Mesenteric fat pad (tissue), 1 donor: ENCODE measurements around the gene TUBAL3. TPM values are rescaled to one million over a fixed set of nuclear protein-coding genes. Genes with fewer than 3 reads are reported as not detected.
"Not testable (repeated sequence)": the region's sequence is repeated elsewhere in the genome, so short reads cannot be mapped to it uniquely, and the experiment has no call there.

ENCODE experiments used
- DNase-seq: peaks from one replicate; pipeline ENCODE4 v3.0.0-alpha.2; 2020; ENCODE audit warnings: low spot score
- total RNA-seq: library from RNA; stranded (reverse); fragmentation: NEBNext Ultra II Directional; extraction: Animal tissue kit (Norgen Biotek cat#: 25700); gene quantifications from one replicate; pipeline ENCODE4 v1.2.1, GENCODE V29; 2021
- donor health status: DM: yes; HTN: yes; CAD: no.

TUBAL3 gene
- total RNA-seq, 1 donor from 2014 or later = not detected

- no peak for DNase-seq
Measured at GRCh38 chr10:5381187-5381586, 23.4 kb downstream of the TUBAL3 start.

- DNase-seq = not testable (repeated sequence)
Measured at GRCh38 chr10:5380395-5380794, 24.2 kb downstream of the TUBAL3 start.

- not testable (repeated sequence) for DNase-seq
Measured at GRCh38 chr10:5379202-5379601, 25.4 kb downstream of the TUBAL3 start.

GRCh38 chr10:5376450-5376849 lies 28.2 kb downstream of the TUBAL3 start:
- DNase-seq = no peak

- no peak for DNase-seq
Measured at GRCh38 chr10:5373891-5374611, 30.6 kb downstream of the TUBAL3 start.

- DNase-seq = no peak
Measured at GRCh38 chr10:5373307-5373706, 31.3 kb downstream of the TUBAL3 start.

- DNase-seq = no peak
Measured at GRCh38 chr10:5370493-5371352, 33.9 kb downstream of the TUBAL3 start.

- no peak for DNase-seq
Measured at GRCh38 chr10:5369362-5370158, 35.1 kb downstream of the TUBAL3 start.

GRCh38 chr10:5365928-5366327 lies 38.7 kb downstream of the TUBAL3 start:
- no peak for DNase-seq

- DNase-seq = no peak
Measured at GRCh38 chr10:5364890-5365338, 39.7 kb downstream of the TUBAL3 start, which contains the start of gene UCN3. UCN3 (plus strand) TSS chr10:5364966; CDS start chr10:5373721, 8,755 bp downstream.

GRCh38 chr10:5364374-5364773 lies 40.3 kb downstream of the TUBAL3 start:
- DNase-seq = no peak

GRCh38 chr10:5362873-5363272 lies 41.8 kb downstream of the TUBAL3 start:
- DNase-seq = no peak

GRCh38 chr10:5361966-5362365 lies 42.7 kb downstream of the TUBAL3 start:
- DNase-seq = no peak

- no peak for DNase-seq
Measured at GRCh38 chr10:5360318-5360915, 44.2 kb downstream of the TUBAL3 start.

GRCh38 chr10:5356302-5356763 lies 48.3 kb downstream of the TUBAL3 start:
- no peak for DNase-seq

- no peak for DNase-seq
Measured at GRCh38 chr10:5355594-5356301, 48.9 kb downstream of the TUBAL3 start.

GRCh38 chr10:5354068-5354467 lies 50.6 kb downstream of the TUBAL3 start:
- no peak for DNase-seq

- no peak for DNase-seq
Measured at GRCh38 chr10:5349362-5349761, 55.3 kb downstream of the TUBAL3 start.

GRCh38 chr10:5346881-5347280 lies 57.7 kb downstream of the TUBAL3 start:
- DNase-seq = no peak

- DNase-seq = no peak
Measured at GRCh38 chr10:5344746-5345145, 59.9 kb downstream of the TUBAL3 start.
